ENCODE data around the gene PIGV.

Gene PIGV

DNA sequence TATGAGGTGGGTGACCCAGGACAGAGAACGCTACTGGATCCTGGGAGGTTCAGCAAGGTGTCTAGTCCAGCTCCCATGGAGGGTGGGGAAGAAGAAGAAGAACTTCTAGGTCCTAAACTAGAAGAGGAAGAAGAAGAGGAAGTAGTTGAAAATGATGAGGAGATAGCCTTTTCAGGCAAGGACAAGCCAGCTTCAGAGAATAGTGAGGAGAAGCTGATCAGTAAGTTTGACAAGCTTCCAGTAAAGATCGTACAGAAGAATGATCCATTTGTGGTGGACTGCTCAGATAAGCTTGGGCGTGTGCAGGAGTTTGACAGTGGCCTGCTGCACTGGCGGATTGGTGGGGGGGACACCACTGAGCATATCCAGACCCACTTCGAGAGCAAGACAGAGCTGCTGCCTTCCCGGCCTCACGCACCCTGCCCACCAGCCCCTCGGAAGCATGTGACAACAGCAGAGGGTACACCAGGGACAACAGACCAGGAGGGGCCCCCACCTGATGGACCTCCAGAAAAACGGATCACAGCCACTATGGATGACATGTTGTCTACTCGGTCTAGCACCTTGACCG, 8.6 kb upstream of the PIGV start:
- H3K4me3 ChIP-seq (ENCODE audit: low read depth, low read length): no peak overlapping the region
- no peak for DNase-seq (ENCODE audit: low read depth, low spot score)
- in situ Hi-C loops (cut with HindIII; ENCODE audit: low sequenced_read_pairs): no loop called here
- TF ChIP-seq, protein P1, sequence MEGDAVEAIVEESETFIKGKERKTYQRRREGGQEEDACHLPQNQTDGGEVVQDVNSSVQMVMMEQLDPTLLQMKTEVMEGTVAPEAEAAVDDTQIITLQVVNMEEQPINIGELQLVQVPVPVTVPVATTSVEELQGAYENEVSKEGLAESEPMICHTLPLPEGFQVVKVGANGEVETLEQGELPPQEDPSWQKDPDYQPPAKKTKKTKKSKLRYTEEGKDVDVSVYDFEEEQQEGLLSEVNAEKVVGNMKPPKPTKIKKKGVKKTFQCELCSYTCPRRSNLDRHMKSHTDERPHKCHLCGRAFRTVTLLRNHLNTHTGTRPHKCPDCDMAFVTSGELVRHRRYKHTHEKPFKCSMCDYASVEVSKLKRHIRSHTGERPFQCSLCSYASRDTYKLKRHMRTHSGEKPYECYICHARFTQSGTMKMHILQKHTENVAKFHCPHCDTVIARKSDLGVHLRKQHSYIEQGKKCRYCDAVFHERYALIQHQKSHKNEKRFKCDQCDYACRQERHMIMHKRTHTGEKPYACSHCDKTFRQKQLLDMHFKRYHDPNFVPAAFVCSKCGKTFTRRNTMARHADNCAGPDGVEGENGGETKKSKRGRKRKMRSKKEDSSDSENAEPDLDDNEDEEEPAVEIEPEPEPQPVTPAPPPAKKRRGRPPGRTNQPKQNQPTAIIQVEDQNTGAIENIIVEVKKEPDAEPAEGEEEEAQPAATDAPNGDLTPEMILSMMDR (IDR thresholded peaks at IDR 0.05; ENCODE audit: low read depth, low read length): no peak

DNA sequence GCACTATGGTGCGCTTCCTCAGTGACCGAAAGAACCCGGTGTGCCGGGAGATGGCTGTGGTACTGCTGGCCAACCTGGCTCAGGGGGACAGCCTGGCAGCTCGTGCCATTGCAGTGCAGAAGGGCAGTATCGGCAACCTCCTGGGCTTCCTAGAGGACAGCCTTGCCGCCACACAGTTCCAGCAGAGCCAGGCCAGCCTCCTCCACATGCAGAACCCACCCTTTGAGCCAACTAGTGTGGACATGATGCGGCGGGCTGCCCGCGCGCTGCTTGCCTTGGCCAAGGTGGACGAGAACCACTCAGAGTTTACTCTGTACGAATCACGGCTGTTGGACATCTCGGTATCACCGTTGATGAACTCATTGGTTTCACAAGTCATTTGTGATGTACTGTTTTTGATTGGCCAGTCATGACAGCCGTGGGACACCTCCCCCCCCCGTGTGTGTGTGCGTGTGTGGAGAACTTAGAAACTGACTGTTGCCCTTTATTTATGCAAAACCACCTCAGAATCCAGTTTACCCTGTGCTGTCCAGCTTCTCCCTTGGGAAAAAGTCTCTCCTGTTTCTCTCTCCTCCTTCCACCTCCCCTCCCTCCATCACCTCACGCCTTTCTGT, 7.3 kb upstream of the PIGV start:
- H3K4me3 ChIP-seq (ENCODE audit: low read depth, low read length): no peak overlapping the region
- TF ChIP-seq, protein P1 (IDR thresholded peaks at IDR 0.05; ENCODE audit: low read depth, low read length): no peak
- in situ Hi-C loops (cut with HindIII; ENCODE audit: low sequenced_read_pairs): no loop called here
- DNase-seq (ENCODE audit: low read depth, low spot score): no peak

DNA sequence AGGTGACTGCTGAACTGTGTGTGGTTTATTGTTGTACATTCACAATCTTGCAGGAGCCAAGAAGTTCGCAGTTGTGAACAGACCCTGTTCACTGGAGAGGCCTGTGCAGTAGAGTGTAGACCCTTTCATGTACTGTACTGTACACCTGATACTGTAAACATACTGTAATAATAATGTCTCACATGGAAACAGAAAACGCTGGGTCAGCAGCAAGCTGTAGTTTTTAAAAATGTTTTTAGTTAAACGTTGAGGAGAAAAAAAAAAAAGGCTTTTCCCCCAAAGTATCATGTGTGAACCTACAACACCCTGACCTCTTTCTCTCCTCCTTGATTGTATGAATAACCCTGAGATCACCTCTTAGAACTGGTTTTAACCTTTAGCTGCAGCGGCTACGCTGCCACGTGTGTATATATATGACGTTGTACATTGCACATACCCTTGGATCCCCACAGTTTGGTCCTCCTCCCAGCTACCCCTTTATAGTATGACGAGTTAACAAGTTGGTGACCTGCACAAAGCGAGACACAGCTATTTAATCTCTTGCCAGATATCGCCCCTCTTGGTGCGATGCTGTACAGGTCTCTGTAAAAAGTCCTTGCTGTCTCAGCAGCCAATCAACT, 6.4 kb upstream of the PIGV start:
- no peak overlapping the region for H3K4me3 ChIP-seq (ENCODE audit: low read depth, low read length)
- DNase-seq (ENCODE audit: low read depth, low spot score): no peak
- TF ChIP-seq, protein P1 (IDR thresholded peaks at IDR 0.05; ENCODE audit: low read depth, low read length): no peak
- in situ Hi-C loops (cut with HindIII; ENCODE audit: low sequenced_read_pairs): no loop called here

DNA sequence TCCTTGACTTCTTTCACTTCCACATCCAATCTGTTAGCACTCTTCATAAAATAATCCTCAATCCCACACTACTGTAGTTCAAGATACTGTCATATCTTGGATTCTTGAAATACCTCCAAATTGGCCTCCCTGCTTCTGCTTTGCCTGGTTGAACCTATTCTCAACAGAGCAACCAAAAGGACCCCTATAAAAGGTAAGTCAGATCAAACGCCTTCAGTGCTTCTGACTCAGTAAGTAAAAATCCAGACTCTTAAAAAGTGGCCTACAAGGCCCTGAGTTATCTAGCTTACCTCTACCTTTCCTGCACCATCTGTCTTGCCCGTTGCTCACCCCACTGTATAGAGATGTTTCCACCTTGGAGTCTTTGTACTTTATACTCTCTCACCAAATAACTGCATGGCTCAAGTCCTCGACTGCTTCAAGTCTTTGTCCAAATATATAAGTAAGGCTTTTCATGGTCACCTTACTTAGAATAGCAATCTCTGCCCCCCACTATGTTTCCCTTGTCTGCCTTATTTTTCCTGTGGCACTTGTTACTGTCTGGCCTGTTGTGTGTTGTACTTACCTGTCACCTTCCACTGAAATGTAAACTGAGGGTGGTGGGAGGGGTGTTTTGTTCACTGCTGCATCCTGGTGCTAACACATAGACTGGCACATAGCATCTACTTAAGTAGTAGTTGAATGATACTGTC, 5.1 kb upstream of the PIGV start:
- TF ChIP-seq, protein P1 (IDR thresholded peaks at IDR 0.05; ENCODE audit: low read depth, low read length): no peak
- in situ Hi-C loops (cut with HindIII; ENCODE audit: low sequenced_read_pairs): no loop called here
- no peak overlapping the region for H3K4me3 ChIP-seq (ENCODE audit: low read depth, low read length)
- no peak for DNase-seq (ENCODE audit: low read depth, low spot score)

DNA sequence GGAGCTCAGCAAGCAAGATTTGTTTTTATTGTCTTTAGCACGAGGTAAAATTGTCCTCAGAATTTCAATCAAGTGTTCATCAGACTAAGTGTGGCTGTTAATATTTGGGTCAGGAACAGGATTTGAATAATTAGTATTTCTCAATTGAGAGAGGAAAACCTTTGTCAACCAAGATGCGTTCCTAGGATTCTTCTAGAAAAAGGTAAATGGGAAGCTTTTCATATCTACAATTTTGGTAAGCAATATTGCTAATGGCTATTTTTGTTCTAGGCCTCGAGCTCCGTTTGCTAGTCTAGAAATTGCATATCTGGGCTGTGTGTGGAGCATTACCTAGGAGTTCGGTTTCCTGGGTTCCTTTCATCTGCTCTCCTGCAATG, 4.1 kb upstream of the PIGV start:
- TF ChIP-seq, protein P1 (IDR thresholded peaks at IDR 0.05; ENCODE audit: low read depth, low read length): no peak
- no peak overlapping the region for H3K4me3 ChIP-seq (ENCODE audit: low read depth, low read length)
- DNase-seq (ENCODE audit: low read depth, low spot score): no peak
- in situ Hi-C loops (cut with HindIII; ENCODE audit: low sequenced_read_pairs): no loop called here

DNA sequence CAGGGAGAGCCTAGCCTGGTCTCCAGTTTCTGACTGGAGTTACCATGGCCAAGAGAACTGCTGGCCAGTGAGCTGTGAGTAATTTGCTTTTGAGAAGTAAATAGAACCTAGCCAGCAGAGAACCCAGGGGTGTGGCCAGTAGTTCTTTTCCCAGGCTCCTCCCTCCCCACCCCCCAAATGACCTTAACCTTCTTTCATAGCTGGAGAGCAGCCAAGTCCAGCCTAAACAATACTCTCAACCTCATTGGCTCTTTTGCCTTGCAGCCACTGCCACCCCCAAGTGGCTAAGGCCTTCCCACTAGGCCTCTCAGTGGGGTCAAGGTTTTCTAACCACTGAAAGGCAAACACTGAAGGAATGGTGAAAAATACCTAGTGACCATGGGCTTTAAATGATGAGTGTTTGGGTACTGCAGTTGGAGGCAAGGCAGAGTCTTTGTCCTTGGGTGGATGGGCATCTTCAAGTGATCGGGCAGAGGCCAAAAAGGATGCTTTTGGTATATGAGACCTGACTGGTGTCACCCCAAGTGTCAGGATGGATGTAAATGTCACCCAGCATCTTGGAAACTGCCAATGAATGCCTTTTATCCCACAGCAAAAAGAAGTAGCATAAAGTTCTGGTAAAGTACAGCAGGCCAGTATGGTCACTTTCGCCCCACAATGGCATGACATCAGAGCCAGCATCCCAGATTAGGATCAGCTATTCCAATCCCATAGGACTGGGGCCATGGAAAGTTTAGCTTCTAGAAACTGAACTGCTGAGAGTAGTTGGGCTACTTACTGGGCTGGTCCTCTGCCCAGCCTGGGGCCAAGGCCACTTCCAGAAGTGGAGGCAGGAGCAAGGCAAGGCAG, 3.5 kb upstream of the PIGV start:
- in situ Hi-C loops (cut with HindIII; ENCODE audit: low sequenced_read_pairs): no loop called here
- DNase-seq (ENCODE audit: low read depth, low spot score): peak; percentile 87
- H3K4me3 ChIP-seq (ENCODE audit: low read depth, low read length): no peak overlapping the region
- TF ChIP-seq, protein P1 (IDR thresholded peaks at IDR 0.05; ENCODE audit: low read depth, low read length): no peak
